ENCODE results near the gene MBNL1.

DNA sequence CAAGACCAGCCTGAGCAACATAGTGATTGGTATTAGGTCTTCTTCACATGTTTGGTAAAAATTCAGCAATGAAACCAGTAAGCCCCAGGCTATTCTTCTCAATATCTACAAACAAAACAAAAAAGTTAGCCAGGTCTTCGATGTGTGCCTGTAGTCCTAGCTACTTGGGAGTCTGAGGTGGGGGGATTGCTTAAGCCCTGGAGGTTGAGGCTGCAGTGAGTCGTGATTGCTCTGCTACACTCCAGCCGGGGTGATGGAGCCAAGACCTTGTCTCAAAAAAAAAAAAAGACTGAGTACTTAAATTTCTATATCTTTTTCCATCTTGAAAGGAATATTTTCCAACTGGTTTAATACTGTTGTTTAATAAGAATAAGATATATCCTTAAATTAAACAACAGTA is 106.8 kb downstream of the MBNL1 start:
- TF ChIP-seq ZNF384 (IDR thresholded peaks at IDR 0.05) (no peak), TARDBP (IDR thresholded peaks at IDR 0.05) (no peak), NFRKB (IDR thresholded peaks at IDR 0.05) (no peak), ARNT (IDR thresholded peaks at IDR 0.05) (no peak), FOXM1 (IDR thresholded peaks at IDR 0.05; ENCODE audit: borderline replicate concordance) (no peak), FOXA1 (IDR thresholded peaks at IDR 0.05) (no peak), LEF1 (IDR thresholded peaks at IDR 0.05; ENCODE audit: borderline replicate concordance) (no peak), SP1 (IDR thresholded peaks at IDR 0.05) (no peak), L3MBTL2 (conservative IDR thresholded peaks at IDR 0.05) (no peak), CTBP1 (IDR thresholded peaks at IDR 0.05; ENCODE audit: borderline replicate concordance) (no peak), FOXK2 (IDR thresholded peaks at IDR 0.05) (no peak), SUZ12 (IDR thresholded peaks at IDR 0.05) (no peak), HDGF (IDR thresholded peaks at IDR 0.05; ENCODE audit: borderline replicate concordance) (no peak)

All from HEK293T (cell line).